Measurements from ENCODE around the gene COL4A3. TPM values are rescaled to one million over a fixed set of nuclear protein-coding genes. Genes with fewer than 3 reads are reported as not detected.

COL4A3 gene
- total RNA-seq, 1 experiment from 2014 or later, result 0.15 TPM

DNA sequence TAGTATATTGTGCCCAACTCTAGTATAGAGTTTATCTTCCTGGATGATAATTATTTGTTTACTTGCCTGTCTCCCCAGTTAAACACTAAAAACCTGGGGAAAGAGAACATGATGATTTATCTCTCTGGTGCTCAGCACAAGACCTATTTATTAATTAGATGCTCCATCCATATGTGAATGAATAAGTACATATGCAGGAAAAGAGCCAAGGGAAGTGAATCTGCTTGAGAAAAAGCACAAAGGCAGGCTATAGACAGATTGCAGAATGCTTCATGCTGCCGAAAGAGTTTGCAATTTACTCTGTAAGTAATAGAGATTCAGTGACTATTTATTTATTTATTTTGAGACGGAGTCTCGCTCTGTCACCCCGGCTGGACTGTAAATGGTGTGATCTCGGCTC is 123.3 kb downstream of the COL4A3 start:
- H3K18ac ChIP-seq (ENCODE audit: insufficient read length, low read depth, low read length), result no peak overlapping the region
- Mint-ChIP-seq H3K4me1 (peaks cover 2 to 3% of the 10 kb centered on the region in 2 experiments), H3K27ac (no peak overlapping the region), H3K4me3 (no peak overlapping the region), H3K36me3 (ENCODE audit: insufficient read depth in 1 of 3, low read depth in 3 of 3) (no peaks in the 10 kb centered on the region), H3K9me3 (no peaks in the 10 kb centered on the region), H3K27me3 (ENCODE audit: low read depth) (no peaks in the 10 kb centered on the region)
- no peak overlapping the region for H3T11ph ChIP-seq (ENCODE audit: low read length)
- no peak overlapping the region for H2AFZ ChIP-seq (ENCODE audit: low read length)
- no peaks in the 10 kb centered on the region for H3K9me3 ChIP-seq (ENCODE audit: control insufficient read depth, low read depth, low read length)
- no peak overlapping the region for H3K56ac ChIP-seq (ENCODE audit: insufficient read length, low read depth, low read length)
- H3K27ac ChIP-seq (ENCODE audit: insufficient read length, low read depth, low read length), result no peak overlapping the region
- no peak overlapping the region for H4K5ac ChIP-seq (ENCODE audit: insufficient read length, low read depth, low read length)
- no peak overlapping the region for H2BK15ac ChIP-seq (ENCODE audit: low read depth, low read length)
- H4K20me1 ChIP-seq (ENCODE audit: control insufficient read depth, insufficient read depth, insufficient read length), result no peaks in the 10 kb centered on the region
- no peak overlapping the region for H3K14ac ChIP-seq (ENCODE audit: insufficient read depth, low read length)
- H2BK5ac ChIP-seq (ENCODE audit: insufficient read length, low read length), result no peak overlapping the region
- no peak overlapping the region for H3K4ac ChIP-seq (ENCODE audit: low read depth, low read length)
- H4K91ac ChIP-seq (ENCODE audit: insufficient read length, low read depth, low read length), result no peak overlapping the region
- no peak overlapping the region for H2BK120ac ChIP-seq (ENCODE audit: low read depth, low read length, poor library complexity, severe bottlenecking)
- no peak overlapping the region for H4K8ac ChIP-seq (replicated peaks; ENCODE audit: insufficient read length, low read depth, low read length)
- H3K23me2 ChIP-seq (ENCODE audit: insufficient read length, low read depth, low read length, poor library complexity, severe bottlenecking), result no peaks in the 10 kb centered on the region
- H3K79me2 ChIP-seq (ENCODE audit: insufficient read depth, low read length), result no peaks in the 10 kb centered on the region
- no peak overlapping the region for H2BK12ac ChIP-seq (ENCODE audit: insufficient read length, low read depth, low read length)
- no peak overlapping the region for H3K4me2 ChIP-seq (ENCODE audit: insufficient read depth, insufficient read length, low read length)
- no peaks in the 10 kb centered on the region for H3K79me1 ChIP-seq (ENCODE audit: insufficient read depth, low read depth, low read length, poor library complexity, severe bottlenecking)
- no peak overlapping the region for H3K23ac ChIP-seq (ENCODE audit: insufficient read length, low read depth, low read length)
- no peak for DNase-seq
- H2AK5ac ChIP-seq (ENCODE audit: insufficient read length, low read length), result no peak overlapping the region
- H3K4me1 ChIP-seq (ENCODE audit: insufficient read depth, low read length), result no peaks in the 10 kb centered on the region
- no peak overlapping the region for H3K9ac ChIP-seq (ENCODE audit: extremely low read depth, insufficient read length, low read length)
- no peak for TF ChIP-seq CTCF (conservative IDR thresholded peaks at IDR 0.05)
- no peaks in the 10 kb centered on the region for H3K27me3 ChIP-seq (ENCODE audit: insufficient read depth, low read length)
- no peak overlapping the region for H2BK20ac ChIP-seq (ENCODE audit: low read depth, low read length, poor library complexity, severe bottlenecking)
- WGBS (ENCODE audit: extremely low coverage, insufficient read length, low lambda C conversion rate), result no CpG with 5 or more reads among the region's 5 CpGs
